Left renal pelvis (tissue), 4 donors: Measurements from ENCODE around the gene CD248. TPM values are rescaled to one million over a fixed set of nuclear protein-coding genes. Genes with fewer than 3 reads are reported as not detected.
"Not testable (repeated sequence)": the region's sequence is repeated elsewhere in the genome, so short reads cannot be mapped to it uniquely, and the experiment has no call there.

ENCODE experiments used
- DNase-seq, 4 donors: peaks; one replicate each; pipeline ENCODE4 v3.0.0-alpha.2; 2013; ENCODE audit warnings: low read depth in 4 of 4, low spot score in 3 of 4
- polyA plus RNA-seq, 4 donors: library from polyadenylated mRNA; unstranded; fragments of 120-200 nt; gene quantifications; one replicate each; pipeline ENCODE4 v1.2.1, GENCODE V29; 2013; ENCODE audit not compliant: insufficient read length in 4 of 4

The CD248 gene
- polyA plus RNA-seq, 4 donors, result 66.3 to 240 (median 72.3) TPM

DNA sequence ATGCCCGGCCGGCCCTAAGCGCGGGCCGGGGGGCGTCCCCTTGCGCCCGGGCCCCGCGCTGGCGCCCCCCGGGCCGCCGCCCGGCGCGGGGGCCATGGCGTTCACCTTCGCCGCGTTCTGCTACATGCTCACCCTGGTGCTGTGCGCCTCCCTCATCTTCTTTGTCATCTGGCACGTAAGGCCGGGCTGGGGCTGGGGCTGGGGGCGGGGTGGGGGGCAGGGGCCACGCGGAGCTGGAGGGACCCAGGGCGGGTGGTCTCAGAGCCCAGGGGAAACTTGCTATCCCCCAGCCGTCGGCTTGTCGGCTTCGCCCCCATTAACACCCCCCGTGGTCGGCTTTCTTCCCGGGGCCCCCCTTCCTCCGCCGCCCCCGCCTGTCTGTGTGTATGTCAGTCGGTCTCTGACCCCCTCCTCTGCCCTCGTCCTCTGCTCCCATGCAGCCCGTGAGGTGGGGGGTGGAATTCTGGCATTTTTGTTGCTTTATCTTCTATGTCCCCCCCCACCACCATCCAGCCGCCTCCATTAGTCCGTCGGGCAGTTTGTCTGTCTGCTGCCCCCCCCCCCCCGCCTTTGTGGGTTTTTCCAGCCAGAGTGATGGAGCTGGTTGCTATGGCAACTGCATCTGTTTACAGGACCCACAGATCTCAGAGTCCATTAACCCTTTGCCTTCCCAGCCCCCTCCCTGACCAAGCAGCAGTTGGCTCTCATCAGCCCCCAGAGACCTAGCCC is 38.3 kb downstream of the CD248 start:
- no peak for DNase-seq

DNA sequence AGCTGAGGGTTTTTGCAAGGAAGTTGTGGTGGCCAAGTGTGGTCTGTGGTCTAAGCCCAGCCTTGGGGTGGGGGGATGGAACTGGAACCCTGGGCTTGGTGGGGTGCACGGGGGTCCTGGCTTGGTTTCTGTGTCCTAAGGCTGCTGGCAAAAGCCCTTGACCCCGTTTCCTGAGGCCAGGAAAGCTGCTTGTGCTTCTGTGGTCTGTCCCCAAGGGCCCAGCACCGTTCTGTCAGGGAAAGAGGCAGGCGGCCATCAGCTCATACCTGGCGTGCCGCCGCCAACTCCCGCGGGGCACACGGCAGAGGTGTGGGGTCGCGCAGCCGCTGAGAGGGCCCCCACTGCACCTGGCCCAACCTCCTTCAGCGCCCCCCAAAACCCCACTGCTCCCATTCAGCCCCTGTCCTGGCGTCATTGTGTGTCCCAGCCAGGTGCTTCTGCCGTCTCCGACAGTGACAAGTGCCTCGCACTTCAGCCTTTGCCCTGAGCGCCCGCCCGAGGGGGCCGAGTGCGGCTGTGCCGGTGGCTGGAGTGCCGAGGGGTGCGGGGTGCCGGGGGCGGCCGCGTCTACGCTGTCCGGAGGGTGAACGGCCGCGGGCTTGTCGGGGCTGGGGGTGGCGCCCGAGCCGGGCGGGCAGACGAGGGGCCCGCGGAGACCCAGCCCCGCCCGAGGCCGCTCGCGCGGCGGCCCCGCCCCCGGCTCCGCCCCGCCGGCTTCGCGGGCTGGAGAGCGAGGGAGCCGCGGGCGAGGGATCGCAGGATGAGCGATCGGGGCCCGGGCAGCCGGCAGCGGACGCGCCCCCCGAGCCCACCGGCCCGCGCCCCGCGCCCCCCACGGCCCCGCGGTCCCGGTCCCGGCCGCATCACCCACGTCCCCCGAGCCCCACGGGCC is 39.1 kb downstream of the CD248 start, which contains the start of gene CNIH2:
Gene CNIH2 (plus strand): TSS at position 705 of the 892 bp plus-strand sequence. CDS start 282 bp downstream, outside the sequence.
- DNase-seq, result no peak

DNA sequence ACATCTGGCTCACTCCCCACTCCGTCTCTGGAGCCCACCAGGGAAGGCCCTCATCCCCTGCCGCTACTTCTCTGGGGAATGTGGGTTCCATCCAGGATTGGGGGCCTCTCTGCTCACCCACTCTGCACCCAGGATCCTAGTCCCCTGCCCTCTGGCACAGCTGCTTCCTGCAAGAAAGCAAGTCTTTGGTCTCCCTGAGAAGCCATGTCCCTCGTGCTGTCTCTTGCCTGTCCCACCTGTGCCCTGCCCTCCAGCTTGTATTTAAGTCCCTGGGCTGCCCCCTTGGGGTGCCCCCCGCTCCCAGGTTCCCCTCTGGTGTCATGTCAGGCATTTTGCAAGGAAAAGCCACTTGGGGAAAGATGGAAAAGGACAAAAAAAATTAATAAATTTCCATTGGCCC is 39.8 kb downstream of the CD248 start:
- DNase-seq, result not testable (repeated sequence)

DNA sequence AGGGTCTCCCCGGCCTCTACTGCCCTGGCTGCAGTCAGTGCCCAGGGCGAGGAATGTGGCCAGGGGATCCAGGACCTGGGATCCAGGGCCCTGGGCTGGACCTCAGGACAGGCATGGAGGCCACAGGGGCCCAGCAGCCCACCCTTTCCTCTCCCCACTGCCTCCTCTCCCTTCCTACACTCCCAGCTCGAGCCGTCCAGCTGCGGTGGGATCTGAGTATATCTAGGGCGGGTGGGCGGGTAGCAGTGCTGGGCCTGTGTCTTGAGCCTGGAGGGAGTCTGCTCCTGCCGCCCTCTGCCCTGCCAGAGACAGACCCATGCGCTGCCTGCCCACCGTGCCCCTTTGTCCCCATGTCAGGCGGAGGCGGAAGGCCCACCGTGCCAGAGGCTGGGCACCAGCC is 40.2 kb downstream of the CD248 start:
- not testable (repeated sequence) for DNase-seq

DNA sequence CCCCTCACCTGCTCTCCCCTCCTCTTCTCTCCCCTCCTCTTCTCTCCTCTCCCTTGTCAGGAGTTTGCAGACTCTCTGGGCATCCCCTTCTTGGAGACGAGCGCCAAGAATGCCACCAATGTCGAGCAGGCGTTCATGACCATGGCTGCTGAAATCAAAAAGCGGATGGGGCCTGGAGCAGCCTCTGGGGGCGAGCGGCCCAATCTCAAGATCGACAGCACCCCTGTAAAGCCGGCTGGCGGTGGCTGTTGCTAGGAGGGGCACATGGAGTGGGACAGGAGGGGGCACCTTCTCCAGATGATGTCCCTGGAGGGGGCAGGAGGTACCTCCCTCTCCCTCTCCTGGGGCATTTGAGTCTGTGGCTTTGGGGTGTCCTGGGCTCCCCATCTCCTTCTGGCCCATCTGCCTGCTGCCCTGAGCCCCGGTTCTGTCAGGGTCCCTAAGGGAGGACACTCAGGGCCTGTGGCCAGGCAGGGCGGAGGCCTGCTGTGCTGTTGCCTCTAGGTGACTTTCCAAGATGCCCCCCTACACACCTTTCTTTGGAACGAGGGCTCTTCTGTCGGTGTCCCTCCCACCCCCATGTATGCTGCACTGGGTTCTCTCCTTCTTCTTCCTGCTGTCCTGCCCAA is 40.7 kb downstream of the CD248 start:
- DNase-seq, result no peak

DNA sequence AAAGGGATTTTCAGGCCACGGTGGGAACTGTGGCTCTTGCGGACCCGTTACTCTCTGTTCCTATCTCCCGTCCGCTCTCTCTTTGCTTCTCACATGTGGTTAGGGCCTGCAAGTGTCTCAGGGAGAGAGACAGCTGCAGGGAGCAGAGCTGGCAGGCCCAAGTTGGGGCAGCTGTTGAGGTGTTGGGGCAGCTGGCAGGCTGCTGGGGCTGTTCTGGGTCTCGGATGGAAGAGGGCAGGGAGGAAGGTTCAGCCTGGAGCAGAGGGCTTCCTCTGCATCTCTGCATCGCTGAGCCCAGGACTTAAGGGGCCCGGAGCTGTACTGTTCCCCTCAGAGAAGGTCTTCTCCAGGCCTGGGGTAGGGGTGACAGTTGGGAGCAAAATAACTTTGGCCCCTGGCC is 41.4 kb downstream of the CD248 start:
- no peak for DNase-seq

DNA sequence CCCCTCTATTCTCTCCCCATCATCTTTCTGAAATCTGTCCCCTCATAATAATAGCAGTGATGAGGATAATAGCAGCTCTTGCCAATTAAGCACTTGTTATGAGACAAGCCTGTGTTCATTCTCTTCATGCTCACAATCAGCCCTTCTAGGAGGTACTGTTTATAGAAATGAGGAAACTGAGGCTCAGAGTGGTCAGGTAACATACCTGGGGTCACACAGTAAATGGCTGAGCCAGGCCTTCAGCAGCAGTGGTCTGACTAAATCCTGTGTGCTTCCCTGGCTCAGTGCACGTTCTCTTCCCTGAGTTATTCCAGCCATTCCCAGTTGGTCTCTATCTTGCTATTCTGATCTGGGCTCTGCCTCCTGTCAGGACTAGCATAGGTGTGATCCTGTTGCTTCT is 42.6 kb downstream of the CD248 start:
- no peak for DNase-seq

DNA sequence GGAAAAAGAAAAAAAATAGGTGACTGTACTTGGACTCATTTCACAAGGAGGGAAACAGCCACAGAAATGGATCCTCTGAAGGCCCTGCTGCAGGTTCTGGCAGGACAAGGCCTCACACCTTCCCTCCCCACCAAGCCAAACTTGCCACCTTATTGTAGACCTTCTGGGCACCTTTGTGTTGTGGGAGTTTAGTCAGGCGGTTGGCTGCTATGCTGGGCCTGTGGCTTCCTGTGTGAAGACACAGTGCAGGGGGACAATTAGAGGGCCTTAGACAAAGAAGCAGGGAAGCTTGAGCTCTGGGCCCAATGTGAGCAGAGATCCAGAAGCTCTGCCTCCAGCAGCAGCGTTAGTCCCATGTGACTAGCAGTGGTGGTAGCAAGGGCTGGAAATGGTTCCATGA is 44.2 kb downstream of the CD248 start:
- no peak for DNase-seq

DNA sequence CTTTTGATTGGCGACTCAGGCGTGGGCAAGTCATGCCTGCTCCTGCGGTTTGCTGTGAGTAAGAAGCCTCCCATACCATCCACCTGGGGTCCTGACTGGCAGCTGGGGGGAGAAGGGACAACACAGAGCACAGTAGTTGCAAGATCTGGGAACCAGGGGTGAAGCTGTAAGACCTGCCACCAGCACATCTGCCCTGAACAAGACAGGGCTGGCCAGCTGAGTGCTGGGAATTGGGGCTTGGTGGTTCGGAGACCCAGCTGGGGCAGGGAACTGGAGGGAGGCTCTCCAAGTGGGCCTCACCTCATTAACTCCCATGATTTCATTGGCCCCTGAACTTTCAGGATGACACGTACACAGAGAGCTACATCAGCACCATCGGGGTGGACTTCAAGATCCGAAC is 45.0 kb downstream of the CD248 start:
- DNase-seq, result no peak

DNA sequence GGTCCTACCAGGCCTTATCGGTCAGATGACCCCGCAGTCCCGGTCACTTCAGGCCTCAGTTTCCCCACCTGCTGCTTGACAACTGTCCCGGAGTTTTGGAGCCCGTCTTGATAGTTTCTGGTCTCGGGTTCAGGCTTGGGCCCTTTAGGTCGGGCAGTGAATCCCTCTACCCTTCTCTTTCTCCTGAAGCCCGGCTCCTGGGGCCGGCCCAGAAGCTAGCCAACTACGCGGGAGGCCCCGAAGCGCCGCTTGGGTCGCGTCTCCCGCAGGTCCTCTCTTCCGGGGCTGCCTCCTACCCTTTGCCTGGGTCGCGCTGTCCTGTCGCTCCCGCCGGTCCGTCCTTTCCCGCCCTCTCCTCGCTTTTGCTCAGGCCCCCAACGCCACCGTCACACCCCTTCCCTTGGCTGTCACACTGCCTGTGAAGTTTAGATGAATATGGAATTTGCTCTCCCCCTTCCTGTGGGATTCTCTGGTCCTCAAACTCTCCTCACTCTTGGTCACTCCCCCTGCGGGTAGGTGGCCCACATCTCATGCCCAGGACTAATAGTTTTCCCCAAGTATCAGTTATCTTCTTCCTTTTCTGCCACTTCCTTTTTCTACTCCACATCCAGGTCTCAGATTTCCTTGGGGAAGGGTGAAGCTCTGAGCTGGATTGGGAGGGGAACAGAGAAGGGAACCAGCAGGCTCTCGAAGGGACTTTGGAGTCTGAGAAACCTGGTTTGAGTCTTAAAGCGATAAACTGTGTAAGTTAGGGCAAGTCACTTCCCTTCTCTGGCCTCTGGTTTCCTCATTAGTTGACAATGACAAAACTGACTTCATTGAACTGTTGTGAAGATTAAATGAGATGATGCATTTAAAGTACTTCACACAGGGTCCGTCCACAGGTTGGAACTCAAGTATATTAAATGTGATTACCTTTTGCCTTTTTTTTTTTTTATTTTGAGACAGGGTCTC is 47.6 kb downstream of the CD248 start:
- no peak for DNase-seq

DNA sequence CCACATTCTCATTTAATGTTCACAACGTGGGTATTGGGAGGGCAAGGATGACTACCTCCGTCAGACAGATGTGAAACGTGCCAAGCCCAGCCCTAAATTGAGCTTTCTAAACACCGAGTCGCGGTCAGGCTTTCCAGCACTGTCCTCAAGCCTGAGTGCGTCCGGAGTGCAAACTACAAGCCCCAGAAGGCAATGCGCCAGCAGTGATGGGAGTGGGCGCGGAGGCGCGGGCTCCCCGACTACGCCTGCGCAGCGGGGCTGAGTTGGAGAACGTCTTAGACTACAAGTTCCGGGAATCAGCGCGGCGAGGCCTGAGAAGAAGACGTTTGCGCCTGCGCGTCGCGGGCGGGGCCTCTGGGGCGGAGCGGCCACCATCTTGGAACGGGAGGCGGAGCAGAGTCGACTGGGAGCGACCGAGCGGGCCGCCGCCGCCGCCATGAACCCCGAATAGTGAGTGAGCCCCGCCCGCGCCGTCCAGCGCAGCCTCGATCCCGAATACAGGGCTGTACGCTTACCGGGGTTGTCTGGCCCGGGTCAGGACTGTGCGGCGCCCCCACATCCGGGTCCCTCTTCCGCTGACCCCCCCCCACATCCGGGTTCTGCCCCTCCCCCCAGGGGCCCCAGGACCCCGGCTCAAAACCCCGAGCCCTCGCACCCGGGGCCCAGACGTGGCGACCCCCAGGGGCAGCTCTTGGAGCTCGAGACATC is 48.4 kb downstream of the CD248 start, which contains the start of gene RAB1B:
Gene RAB1B (plus strand): TSS at position 396 of the 708 bp plus-strand sequence. CDS start 41 bp downstream, at position 437.
- DNase-seq, result peak; percentile 99 to 100 (median 100)

DNA sequence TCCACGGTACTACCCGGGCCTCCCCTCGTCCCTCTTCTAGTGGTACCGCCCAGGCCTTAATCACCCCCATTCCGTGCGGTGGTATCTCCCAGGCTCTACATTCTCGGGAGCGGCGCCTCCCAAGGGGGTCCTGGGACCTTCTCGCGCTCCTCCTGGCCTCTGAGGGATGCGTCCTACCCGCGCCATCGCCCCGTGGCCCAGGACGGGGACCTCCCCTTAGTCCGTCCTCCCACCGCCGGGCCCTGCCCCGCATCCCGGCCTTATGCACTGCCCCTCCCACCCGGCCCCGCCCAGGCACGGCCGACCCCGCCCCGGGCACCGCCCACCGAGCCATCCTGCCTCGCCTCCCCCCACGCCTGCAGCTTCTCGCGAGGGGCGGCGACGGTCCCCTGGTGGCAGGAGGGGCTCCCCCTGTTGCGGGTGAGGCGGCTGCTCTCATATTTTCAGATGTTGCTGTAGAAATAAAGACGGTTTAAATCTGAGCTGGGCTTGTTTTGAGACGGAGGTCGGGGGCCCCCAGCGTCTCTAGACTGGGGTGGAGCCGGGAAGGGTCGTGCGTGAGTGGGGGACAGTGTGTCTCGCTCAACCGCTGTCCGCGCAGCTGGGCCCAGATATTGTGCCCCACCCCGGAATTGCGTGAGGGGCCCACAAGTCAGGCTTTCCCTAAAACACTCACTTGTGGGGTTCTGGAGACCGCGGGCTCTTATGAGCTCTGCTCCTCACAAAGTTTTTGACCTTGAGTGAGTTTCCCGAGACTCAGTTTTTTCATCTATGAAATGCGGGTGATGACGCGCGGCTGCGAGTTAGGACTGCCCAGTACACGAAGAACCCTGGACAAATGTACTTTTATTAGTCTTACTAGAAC is 49.2 kb downstream of the CD248 start:
- DNase-seq, result peak; percentile 71 to 81 (median 78)

DNA sequence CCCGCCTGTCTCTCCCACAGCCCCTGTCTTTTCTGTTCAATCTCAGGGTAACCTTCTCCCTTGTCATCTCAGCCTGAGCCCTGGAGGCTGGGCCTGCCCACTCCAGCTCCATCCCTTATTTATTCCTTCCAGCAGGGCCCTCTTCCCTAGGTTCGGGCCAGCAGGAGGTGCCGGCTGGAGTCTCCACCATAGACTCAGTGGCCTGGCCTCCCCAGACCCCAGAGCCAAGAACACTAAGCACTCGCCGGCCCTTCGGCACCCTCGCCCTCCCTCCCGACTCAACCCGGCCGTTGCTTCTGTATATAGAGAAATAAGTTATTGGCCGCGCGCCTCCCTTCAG is 49.8 kb downstream of the CD248 start:
- no peak for DNase-seq

DNA sequence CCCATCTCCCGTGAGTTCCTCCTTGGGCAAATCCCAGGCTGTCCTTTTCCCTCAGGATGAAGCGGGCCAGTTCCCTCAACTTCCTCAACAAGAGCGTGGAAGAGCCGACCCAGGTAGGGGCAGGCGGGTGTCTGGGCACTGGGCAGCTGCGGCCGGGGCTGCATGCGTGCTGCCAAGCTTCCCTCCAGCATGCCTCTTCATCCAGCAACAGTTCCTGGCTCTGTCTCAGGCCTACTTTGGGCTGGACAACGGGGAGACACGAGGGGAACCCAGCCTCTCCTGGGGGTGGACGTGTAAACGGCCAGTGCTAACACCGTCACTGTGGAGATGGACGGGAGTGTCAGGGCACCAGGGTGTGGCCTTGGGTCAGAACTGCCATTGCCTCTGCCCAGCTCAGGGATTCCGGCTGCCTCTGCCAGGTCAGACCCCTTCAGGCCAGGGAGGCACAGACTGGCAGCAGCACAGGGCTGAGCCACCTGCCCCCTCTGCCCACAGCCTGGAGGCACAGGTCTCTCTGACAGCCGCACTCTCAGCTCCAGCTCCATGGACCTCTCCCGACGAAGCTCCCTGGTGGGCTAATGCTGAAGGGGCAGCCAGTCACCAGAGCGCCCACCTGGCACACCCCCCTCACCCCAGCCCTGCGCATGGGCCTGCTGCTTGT is 50.3 kb downstream of the CD248 start:
- DNase-seq, result no peak

DNA sequence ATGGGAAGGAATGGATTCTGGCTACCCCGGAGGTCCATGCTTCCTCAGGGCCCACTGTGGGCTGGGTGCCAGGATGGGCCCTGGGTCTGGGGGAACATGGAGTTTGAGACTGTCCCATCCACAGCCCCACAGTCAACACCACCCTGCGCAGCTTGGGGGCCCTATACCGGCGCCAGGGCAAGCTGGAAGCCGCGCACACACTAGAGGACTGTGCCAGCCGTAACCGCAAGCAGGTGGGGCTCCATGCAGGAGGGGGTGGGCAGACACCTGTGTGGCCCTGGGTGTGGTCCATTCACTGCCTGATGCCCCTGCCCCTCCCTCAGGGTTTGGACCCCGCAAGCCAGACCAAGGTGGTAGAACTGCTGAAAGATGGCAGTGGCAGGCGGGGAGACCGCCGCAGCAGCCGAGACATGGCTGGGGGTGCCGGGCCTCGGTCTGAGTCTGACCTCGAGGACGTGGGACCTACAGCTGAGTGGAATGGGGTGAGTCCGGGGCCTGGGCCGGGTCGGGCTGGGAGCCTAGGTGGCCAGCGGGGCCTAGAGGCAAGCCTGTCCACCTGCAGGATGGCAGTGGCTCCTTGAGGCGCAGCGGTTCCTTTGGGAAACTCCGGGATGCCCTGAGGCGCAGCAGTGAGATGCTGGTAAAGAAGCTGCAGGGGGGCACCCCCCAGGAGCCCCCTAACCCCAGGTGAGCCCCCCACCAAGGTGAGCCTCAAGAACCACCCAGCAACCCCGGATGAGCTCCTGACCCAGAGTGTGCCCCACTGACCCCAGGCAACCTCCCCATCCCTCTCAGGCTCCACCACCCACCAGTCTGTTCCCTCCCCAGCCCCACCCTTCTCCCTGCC is 51.1 kb downstream of the CD248 start:
- no peak for DNase-seq

DNA sequence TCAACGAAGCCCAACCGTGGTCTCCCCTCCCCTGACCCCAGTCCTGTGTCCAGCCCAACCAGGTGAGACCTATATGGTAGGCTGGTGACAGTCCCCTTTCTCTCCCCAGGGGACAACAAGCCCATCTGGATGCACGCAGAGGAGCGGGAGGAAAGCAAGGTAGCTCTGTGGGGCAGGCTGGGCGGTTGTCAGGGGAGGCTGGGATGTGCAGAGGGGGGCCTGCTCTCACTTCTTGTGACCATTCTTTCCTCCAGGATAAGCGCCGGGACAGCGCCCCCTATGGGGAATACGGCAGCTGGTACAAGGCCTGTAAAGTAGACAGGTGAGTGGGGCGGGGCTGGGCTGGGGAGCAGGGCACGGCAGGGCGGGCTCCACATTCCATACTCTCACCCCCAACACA is 51.9 kb downstream of the CD248 start:
- DNase-seq, result no peak
